ENCODE results near the gene USF2. TPM values are rescaled to one million over a fixed set of nuclear protein-coding genes. Genes with fewer than 3 reads are reported as not detected.

The USF2 gene
- total and polyA plus RNA-seq, 10 of the 15 experiments (the other 5 are each of a cell fraction or from before 2014, with no cell fraction given), result 0.56 to 157 (median 65.5) TPM

GRCh38 chr19:35248310-35249145, 20.2 kb upstream of the USF2 start, which contains the start of gene LSR (continued):
- peak; percentile 32; the same call in 1 of the 2 replicates for TF ChIP-seq E2F4 (IDR thresholded peaks at IDR 0.05; ENCODE audit: low read depth, low read length)
- TF ChIP-seq POLR2AphosphoS5 (IDR thresholded peaks at IDR 0.05; ENCODE audit: low read length), result peak; percentile 93
- TF ChIP-seq, protein P1, sequence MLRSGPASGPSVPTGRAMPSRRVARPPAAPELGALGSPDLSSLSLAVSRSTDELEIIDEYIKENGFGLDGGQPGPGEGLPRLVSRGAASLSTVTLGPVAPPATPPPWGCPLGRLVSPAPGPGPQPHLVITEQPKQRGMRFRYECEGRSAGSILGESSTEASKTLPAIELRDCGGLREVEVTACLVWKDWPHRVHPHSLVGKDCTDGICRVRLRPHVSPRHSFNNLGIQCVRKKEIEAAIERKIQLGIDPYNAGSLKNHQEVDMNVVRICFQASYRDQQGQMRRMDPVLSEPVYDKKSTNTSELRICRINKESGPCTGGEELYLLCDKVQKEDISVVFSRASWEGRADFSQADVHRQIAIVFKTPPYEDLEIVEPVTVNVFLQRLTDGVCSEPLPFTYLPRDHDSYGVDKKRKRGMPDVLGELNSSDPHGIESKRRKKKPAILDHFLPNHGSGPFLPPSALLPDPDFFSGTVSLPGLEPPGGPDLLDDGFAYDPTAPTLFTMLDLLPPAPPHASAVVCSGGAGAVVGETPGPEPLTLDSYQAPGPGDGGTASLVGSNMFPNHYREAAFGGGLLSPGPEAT (IDR thresholded peaks at IDR 0.05; ENCODE audit: low read depth), result peak; percentile 99
- TF ChIP-seq, protein P2, sequence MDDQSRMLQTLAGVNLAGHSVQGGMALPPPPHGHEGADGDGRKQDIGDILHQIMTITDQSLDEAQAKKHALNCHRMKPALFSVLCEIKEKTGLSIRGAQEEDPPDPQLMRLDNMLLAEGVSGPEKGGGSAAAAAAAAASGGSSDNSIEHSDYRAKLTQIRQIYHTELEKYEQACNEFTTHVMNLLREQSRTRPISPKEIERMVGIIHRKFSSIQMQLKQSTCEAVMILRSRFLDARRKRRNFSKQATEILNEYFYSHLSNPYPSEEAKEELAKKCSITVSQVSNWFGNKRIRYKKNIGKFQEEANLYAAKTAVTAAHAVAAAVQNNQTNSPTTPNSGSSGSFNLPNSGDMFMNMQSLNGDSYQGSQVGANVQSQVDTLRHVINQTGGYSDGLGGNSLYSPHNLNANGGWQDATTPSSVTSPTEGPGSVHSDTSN (IDR thresholded peaks at IDR 0.05; ENCODE audit: insufficient replicate concordance, low read depth, low read length), result no peak
- no peak for TF ChIP-seq RBBP5 (conservative IDR thresholded peaks at IDR 0.05)
- peak; percentile 48; the same call in 1 of the 2 replicates for TF ChIP-seq CREB1 (IDR thresholded peaks at IDR 0.05; ENCODE audit: low read depth)
- no peak for TF ChIP-seq BCL3 (IDR thresholded peaks at IDR 0.05; ENCODE audit: borderline replicate concordance, insufficient read depth, low read depth, low read length, poor library complexity, severe bottlenecking)
- TF ChIP-seq, protein P3, sequence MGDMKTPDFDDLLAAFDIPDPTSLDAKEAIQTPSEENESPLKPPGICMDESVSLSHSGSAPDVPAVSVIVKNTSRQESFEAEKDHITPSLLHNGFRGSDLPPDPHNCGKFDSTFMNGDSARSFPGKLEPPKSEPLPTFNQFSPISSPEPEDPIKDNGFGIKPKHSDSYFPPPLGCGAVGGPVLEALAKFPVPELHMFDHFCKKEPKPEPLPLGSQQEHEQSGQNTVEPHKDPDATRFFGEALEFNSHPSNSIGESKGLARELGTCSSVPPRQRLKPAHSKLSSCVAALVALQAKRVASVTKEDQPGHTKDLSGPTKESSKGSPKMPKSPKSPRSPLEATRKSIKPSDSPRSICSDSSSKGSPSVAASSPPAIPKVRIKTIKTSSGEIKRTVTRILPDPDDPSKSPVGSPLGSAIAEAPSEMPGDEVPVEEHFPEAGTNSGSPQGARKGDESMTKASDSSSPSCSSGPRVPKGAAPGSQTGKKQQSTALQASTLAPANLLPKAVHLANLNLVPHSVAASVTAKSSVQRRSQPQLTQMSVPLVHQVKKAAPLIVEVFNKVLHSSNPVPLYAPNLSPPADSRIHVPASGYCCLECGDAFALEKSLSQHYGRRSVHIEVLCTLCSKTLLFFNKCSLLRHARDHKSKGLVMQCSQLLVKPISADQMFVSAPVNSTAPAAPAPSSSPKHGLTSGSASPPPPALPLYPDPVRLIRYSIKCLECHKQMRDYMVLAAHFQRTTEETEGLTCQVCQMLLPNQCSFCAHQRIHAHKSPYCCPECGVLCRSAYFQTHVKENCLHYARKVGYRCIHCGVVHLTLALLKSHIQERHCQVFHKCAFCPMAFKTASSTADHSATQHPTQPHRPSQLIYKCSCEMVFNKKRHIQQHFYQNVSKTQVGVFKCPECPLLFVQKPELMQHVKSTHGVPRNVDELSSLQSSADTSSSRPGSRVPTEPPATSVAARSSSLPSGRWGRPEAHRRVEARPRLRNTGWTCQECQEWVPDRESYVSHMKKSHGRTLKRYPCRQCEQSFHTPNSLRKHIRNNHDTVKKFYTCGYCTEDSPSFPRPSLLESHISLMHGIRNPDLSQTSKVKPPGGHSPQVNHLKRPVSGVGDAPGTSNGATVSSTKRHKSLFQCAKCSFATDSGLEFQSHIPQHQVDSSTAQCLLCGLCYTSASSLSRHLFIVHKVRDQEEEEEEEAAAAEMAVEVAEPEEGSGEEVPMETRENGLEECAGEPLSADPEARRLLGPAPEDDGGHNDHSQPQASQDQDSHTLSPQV (IDR thresholded peaks at IDR 0.05), result no peak
- TF ChIP-seq, protein P4, sequence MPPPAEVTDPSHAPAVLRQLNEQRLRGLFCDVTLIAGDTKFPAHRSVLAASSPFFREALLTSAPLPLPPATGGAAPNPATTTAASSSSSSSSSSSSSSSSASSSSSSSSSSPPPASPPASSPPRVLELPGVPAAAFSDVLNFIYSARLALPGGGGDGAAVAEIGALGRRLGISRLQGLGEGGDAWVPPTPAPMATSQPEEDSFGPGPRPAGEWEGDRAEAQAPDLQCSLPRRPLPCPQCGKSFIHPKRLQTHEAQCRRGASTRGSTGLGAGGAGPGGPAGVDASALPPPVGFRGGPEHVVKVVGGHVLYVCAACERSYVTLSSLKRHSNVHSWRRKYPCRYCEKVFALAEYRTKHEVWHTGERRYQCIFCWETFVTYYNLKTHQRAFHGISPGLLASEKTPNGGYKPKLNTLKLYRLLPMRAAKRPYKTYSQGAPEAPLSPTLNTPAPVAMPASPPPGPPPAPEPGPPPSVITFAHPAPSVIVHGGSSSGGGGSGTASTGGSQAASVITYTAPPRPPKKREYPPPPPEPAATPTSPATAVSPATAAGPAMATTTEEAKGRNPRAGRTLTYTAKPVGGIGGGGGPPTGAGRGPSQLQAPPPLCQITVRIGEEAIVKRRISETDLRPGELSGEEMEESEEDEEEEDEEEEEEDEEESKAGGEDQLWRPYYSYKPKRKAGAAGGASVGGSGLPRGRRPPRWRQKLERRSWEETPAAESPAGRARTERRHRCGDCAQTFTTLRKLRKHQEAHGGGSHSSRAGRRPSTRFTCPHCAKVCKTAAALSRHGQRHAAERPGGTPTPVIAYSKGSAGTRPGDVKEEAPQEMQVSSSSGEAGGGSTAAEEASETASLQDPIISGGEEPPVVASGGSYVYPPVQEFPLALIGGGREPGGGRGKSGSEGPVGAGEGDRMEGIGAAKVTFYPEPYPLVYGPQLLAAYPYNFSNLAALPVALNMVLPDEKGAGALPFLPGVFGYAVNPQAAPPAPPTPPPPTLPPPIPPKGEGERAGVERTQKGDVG (CRISPR knock-in tag; IDR thresholded peaks at IDR 0.05), result no peak
- TF ChIP-seq RAD21 (IDR thresholded peaks at IDR 0.05; ENCODE audit: insufficient read depth, low read depth, low read length), result no peak
- no peak for TF ChIP-seq EP300 (IDR thresholded peaks at IDR 0.05; ENCODE audit: borderline replicate concordance in 1 of 2, control insufficient read depth in 1 of 2, low read depth in 2 of 2, low read length in 2 of 2)
- TF ChIP-seq GABPA (IDR thresholded peaks at IDR 0.05; ENCODE audit: low read depth), result peak; percentile 43; the same call in 1 of the 2 replicates
- no peak for TF ChIP-seq NFXL1 (IDR thresholded peaks at IDR 0.05; ENCODE audit: borderline replicate concordance)
